GM21526 (cell line): ENCODE data around the gene SCAMP1.
"Not testable (repeated sequence)": the region's sequence is repeated elsewhere in the genome, so short reads cannot be mapped to it uniquely, and the experiment has no call there.

Source experiments
- ATAC-seq: cut with Tn5 transposase; IDR thresholded peaks from one replicate; pipeline ENCODE4 v1.9.1; 2021; ENCODE audit warnings: moderate library complexity; ENCODE audit not compliant: unreplicated experiment, low FRiP score

The SCAMP1 gene

DNA sequence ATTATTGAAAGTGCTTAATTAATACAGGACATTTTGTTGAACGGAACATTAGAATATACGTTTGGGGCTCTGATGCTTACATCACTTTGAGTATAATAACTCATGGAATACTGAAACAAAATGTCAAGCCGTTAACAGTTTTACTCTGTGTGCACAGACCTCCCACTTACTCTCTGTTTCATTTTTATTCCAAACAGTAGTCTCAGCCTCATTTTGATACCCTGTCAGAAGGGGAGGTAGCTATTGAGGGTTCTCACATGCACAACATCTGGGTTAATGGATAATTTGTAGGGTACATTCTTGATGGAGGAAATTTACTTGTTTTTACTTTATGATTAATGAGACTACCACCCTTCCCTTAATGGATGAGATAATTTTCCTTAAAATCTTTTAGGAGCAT is 59.0 kb downstream of the SCAMP1 start:
- no peak for ATAC-seq

DNA sequence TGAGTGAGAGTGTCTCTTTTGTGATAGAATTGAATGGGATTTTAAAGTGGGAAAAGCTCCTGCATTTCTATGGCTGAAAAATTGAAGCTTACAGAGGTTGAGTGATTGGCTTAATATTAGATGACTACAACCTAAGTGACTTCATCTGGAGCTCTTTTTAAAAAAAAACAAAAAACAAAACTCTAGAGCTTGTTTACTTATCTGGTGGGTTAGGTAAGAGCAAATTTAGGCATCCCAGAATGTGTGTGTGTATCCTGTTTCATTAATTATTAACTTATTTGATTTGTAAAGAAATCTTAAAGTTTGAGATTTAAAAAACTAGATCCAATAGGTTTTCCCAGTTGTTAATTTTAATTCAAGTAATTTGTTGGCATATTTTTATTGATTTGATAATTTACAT is 60.1 kb downstream of the SCAMP1 start:
- no peak for ATAC-seq

DNA sequence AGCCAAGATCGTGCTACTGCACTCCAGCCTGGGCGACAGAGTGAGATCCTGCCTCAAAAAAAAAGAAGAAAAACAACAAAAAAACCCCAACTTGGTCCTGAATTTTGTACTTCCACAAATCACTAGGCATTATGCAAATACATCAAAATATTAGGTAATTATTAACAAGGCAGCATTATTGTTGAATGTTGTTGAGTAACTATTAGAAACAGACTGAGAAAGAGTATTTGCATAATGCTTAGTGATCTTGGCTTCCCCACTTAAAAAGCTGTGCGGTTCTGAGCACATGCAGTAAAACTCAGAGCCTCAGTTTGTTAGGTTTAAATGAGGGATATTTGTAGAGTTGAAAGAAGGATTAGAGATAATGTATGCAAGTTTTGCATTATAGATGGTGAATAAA is 64.2 kb downstream of the SCAMP1 start:
- ATAC-seq: no peak

DNA sequence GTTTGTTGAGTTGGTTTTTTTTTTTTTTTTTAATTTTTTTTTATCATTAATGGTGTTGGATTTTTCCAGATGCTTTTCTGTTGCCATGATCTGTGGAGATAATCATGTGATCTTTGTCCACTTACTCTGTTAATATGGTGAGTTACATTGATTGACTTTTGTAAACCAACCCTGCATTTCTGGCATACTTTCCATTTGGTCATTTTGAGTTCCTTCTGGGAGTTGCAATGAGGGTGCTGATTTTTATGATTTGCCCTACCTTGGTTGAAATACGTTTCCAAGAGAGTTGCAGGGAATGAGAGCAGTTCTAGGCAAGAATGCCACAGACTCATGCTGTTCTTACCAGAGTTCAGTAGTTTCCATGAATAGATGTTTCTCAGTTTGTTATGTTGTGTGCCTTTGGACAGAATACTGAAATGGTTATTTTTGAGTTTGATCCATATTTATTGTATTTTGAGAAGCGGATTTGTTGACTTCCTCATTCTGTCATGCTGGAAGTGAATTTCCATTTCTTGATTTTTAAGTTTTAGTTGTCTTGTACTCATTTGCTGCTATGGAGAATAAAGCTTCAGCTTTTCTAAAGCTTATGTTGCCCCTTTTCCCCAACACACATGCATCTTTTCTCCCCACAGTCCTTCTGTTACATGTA is 69.0 kb downstream of the SCAMP1 start:
- ATAC-seq: no peak

DNA sequence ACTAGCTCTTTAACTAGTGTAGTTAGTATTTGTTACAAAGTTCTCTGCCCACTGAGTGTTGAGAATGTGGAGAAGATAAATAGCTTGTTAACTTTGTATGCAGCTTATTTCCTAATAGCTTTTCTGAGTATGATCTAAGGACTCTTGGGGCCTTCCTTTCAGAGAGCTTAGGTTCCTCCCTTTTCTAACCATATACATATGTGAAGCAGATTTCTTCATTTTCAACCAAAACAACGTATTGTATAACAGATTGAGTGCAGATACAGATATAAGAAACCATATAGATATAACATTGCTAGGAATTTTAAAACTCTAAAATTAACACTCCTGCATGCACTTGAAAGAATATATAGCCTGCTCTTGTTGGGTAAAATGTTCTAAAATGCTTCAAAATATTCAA is 70.4 kb downstream of the SCAMP1 start:
- ATAC-seq: no peak

DNA sequence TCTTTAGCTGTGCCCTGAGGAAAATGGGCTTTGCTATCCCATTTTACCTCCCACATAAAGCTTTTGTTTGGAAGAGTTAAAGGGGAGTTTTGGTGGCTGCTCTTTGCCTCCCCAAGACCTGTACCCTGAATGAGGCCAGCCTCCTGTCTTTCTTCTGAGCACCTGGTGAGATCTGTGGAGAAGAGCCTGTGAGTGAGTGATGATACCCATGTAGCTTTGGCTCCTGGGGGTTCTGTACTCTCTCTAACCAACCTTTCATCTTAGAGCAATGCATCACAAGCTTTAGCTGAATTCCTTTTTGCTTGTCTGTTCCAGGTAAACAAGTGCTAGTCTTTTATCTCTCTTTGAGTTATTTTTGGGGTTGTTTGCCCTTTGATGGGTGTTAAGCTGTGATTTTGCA is 73.6 kb downstream of the SCAMP1 start:
- no peak for ATAC-seq

DNA sequence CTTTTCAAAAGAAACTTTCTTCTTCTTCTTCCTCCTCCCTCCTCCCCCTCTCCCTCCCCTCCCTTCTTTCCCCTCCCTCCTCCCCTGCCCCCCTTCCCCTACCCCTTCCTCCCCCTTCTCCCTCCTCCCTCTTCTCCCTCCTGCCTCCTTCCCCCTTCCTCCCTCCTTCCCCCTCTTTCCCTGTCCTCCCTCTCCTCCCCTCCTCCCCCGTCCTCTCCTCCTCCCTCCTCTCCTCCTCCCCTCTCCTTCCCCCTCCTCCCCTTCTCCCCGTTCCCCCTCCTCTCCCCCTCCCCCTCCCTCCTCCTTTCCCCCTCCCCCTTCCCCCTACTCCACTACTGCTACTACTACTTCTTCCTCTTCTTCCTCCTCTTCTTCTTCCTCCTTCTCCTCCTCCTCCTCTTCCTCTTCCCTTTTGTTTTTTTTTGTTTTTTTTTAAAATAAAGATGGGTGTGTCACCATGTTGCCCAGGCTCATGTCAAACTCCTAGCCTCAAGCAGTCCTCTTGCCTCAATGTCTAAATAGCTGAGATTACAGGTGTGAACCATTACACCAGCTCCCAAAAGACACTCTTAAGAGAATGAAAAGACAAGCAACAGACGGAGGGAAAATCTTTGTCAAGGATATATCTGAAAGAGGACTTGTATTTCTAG is 87.5 kb downstream of the SCAMP1 start:
- no peak for ATAC-seq

DNA sequence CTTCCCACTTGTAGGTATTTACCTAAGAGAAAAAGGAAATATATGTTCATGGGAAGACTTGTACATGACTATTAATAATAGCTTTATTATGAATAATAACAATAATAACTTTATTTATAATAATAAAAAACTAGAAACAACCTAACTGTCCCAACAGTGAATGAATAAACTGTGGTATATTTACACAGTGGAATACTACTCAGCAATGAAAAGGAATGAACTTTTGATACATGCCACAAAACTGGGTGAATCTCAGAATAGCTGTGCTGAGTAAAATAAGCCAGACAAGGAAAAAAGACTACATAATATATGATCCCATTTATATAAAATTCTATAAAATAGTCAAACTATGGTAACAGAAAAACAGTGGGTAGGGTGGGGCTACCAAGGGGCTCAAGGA is 88.7 kb downstream of the SCAMP1 start:
- no peak for ATAC-seq

DNA sequence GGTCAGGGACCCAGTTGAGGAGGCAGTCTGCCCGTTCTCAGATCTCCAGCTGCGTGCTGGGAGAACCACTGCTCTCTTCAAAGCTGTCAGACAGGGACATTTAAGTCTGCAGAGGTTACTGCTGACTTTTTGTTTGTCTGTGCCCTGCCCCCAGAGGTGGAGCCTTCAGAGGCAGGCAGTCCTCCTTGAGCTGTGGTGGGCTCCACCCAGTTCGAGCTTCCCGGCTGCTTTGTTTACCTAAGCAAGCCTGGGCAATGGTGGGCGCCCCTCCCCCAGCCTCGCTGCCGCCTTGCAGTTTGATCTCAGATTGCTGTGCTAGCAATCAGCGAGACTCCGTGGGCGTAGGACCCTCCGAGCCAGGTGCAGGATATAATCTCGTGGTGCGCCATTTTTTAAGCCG is 97.1 kb downstream of the SCAMP1 start:
- ATAC-seq: not testable (repeated sequence)

DNA sequence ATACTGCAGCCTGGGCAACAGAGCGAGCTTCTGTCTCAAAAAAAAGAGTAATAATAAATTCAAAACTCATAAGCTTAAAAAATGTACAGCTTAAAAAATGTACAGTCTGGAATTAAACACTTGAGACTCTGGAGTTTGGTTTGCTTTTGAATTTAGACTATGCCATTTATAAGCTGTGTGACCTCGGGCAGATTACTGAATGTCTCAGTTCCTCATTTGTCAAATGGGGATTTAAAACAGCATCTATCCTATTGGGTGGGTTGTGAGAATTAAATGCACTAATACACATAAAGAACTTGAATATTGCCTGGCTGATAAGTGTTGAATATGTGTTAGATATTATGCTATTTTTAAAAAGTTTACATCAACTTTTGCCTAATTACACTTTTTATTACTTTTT is 98.4 kb downstream of the SCAMP1 start:
- no peak for ATAC-seq

DNA sequence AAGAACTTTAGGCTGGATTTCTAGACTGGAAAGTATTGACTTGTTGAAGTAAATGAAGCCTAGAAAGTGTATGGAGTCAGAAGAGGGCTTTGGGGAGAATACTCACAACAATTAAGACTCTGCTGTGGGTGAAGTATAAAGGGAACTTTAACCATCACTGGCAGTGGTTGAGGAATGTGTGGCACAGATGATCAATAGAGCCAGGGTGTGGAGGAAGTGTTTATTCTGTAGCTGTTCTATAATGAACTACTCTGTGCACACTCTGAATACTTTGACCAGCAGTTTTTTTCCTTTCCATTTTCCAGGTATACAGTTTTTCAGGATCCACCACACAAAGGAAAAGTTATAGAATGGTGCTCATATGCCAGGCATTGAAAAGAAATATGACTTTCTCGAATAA is 106.7 kb downstream of the SCAMP1 start:
- ATAC-seq: no peak

DNA sequence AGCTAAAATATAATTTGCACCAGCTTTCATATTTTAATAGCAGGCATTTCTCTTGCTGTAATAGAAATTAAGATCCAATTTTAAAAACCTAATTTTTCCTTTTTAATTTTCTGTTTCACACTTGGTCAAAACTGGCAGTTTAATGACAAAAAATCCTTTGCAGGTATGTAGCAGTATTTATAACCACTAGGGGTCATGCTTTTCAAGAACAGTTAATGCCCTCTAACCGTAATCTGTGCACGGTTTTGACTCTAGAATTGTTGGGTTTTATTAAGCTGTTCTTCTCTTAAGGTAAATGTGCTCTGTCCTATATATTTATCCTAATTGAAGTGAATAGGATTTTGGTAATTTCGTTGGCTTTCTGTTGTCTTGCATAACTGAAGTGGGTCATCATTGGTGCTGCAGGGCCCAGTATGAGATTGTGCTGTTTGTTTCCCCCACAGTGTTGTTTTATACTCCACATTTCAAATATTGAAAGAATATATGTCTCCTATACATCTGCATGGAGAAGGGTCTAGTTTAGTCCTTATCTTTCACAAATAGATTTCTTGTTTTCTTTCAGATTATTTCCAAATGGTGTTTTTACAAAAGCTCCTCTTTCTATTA is 107.4 kb downstream of the SCAMP1 start:
- ATAC-seq: no peak

DNA sequence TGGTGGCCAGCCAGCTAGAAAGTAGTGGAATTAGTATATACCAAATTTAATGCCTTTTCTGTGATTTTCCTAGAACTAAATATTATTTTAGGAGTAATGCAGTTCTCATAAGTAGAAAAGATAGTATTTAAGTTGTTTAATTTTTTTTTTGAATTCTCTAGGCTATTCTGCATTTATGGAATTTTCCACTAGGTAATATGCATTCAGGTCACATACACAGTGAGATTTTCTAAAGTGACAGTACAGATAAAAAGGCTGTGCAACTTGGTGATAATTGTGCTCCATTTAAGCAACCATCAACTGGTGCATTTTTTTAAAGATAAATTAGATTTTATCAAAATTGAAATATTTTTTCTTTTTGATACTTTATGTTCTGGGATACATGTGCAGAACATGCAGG is 111.5 kb downstream of the SCAMP1 start:
- no peak for ATAC-seq

DNA sequence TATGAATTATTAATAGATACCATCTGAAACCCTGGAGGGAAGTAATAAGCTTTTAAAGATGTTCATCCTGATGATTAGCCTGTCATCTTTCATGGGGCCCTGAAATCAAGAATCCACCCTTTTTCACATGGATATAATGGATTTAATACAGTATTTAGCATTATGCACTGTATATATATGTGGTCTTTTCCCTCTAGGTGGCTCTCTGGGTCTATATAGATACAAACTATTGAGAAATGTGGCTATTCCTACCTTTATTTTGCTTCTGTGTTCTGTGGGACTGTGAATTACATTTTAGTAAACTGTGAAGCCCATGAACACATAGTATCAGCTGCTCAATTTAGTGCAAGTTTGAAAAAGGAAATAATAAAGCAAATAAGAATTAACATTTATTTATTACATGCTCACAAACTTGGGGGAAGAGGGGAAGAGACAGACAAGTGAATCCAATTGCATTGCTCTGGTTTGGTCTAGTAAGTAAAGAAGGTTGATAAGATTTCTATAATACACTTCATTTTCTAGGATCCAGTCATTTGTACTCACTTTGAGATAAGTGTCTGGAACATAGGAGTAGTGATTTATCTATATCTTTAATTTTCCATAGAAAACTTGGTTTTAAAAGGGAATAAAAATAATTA is 112.2 kb downstream of the SCAMP1 start:
- ATAC-seq: no peak

DNA sequence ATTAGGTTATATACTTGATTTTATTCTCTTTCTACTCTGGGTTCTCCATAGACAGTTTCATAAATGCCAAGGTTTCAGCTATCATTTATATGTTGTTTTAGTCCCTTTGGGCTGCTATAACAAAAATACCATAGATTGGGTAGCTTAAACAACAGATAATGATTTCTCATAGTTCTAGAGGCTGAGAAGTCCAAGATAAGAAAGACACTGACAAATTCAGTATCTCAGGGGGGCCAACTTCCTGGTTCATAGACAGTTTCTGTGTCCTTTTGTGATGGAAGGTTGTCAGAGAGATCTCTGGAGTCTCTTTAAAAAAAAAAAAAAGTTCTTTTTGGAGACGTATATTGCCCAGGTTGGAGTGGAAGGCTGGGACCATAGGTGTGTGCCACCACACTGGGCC is 113.3 kb downstream of the SCAMP1 start:
- no peak for ATAC-seq

DNA sequence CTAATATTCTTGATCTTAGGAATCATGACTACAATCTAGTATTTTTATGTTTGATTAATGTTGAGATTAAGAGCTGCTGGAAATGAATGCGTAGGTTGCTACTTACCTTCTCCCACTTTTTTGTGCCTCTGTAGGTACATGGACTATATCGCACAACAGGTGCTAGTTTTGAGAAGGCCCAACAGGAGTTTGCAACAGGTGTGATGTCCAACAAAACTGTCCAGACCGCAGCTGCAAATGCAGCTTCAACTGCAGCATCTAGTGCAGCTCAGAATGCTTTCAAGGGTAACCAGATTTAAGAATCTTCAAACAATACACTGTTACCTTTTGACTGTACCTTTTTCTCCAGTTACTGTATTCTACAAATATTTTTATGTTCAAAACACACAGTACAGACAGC is 115.0 kb downstream of the SCAMP1 start:
- no peak for ATAC-seq

DNA sequence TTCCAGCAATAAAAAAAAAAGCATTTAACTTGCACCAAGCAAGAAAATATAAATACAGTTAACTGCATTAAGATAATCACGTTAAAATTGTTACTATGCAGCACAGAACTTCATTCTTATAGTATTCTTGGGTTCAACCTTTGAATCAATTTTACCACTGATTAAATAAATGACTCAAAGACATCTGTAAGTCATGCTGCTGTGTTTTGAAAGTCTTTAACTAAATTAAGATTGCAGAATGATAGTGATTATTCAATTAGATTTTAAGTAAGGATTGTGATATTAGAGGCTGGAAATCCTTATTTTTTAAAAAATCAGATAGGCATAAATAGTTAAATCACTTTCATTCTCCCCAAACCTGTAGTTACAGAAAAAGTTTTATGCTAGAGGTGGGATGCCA is 116.4 kb downstream of the SCAMP1 start:
- ATAC-seq: no peak

DNA sequence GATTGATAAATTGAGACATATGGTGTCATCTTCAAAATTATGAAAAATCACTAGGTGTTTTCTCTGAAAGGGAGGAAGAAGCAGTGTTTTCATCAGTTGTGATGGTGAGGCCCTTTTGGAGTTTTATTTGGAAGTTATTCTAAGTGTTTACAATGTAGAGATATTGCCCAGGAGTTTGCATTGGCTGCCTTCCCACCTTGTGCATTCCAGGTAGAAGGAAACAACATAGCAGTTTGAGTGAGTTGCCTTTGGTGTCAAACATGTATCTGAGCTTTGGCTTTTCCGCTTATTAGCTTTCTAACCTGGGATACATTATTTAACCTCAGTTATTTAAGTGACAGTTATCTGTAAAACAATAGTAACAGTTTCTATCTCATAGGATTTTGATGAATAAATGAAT is 122.5 kb downstream of the SCAMP1 start:
- no peak for ATAC-seq

DNA sequence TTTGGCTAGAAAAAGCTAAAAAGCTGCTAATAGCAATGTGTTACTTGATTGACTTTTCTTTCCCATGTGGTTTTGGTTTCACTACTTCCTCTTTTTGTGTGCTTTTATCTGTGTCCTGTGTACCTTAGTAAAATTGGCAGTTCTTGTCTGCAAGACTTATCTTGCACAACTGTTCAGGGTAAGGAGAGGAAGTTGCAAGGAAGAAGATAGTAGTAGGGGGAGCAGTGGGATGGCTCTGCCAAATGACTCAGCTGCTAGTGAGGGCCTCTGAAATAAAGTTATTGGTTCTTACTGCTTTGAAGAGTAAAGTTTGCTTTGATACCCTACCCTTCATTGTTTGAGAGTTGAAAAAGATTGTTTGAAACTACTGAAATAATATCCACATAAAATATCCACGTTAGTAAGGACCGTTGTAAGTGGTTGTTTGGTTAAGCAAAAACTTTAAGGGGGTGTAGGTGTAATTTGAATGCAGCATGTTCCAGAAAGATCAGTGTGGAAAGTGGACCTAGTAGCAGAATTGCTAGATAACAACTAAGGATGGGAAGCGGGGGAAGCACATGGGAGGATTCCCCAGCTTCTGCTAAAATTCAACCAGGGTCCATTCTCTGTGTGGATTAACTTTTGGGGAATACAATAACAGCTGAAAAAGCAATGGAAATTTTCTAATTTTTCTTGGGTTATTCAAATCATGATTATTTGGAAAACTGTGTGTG is 123.5 kb downstream of the SCAMP1 start:
- ATAC-seq: peak; percentile 82

DNA sequence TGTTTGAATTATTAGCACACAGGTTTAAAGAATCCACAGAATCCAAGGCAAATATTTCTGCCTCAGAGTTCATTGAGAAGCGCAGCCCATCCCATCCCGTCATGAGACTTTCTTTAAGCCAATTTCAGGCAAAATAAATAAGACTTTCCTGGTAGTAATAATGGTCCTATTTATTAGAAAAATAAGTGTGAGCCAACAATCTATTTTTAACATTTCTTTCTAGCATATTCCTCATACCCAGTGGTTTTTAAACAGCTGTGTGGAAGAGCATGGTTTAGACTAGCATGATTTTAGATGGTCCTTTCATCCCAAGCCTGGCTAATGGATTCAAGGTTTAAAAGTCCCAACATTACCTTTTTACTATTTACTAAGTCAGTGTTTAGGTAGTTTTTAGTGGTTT is 125.8 kb downstream of the SCAMP1 start:
- no peak for ATAC-seq

DNA sequence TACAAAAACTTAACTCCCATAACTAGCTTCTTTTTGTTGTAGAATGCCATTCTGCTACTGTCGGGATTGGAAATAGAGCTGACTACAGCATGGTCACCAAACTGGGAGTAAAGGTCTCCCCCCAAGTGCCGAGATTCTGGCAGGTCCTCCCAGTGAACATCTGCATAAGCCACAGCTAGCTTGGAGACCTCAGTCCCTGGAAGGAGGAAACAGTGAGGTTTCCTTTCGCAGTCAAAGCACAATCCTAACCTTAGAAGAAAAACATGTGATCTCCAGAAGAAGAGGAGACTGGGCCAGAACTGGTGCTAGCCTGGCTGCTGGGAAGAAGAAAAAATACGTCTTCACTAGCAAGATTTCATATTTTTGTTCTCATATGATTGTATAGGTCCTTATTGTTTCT is 127.4 kb downstream of the SCAMP1 start:
- ATAC-seq: no peak
